22Rv1 (cell line): ENCODE measurements around the gene MYO18B.

Experiments used
- CTCF ChIP-seq: fragments of 450-650 bp; IDR thresholded peaks from 2 replicates; pipeline ENCODE4 v1.5.1; 2017; ENCODE audit warnings: mild to moderate bottlenecking
- ZFX ChIP-seq: fragments of 450-650 bp; IDR thresholded peaks from 2 replicates; pipeline ENCODE4 v1.6.1; 2017; ENCODE audit warnings: antibody characterized with exemption, borderline replicate concordance

- TF ChIP-seq CTCF (no peak), ZFX (no peak)
These were observed 101.8 kb downstream of the MYO18B start for GRCh38 chr22:25843660-25844405.
